HUES64 (cell line): ENCODE measurements around the gene PIK3R2.

Experiments
- H3K27ac ChIP-seq: 2 replicates; pipeline ENCODE4 v1.7.0; 2013; ENCODE audit warnings: low read depth, low read length, inconsistent platforms
- H3K27me3 ChIP-seq: 2 replicates; pipeline ENCODE4 v1.6.1; 2013; ENCODE audit warnings: mild to moderate bottlenecking, low read length; ENCODE audit not compliant: insufficient read depth
- H3K36me3 ChIP-seq: 2 replicates; pipeline ENCODE4 v1.6.1; 2013; ENCODE audit warnings: mild to moderate bottlenecking, low read length; ENCODE audit not compliant: insufficient read depth
- H3K4me1 ChIP-seq: 2 replicates; pipeline ENCODE4 v1.6.1; 2013; ENCODE audit warnings: mild to moderate bottlenecking, low read length, moderate library complexity; ENCODE audit not compliant: insufficient read depth
- H3K4me3 ChIP-seq: 2 replicates; pipeline ENCODE4 v1.5.1; 2013; ENCODE audit warnings: mild to moderate bottlenecking, low read length, moderate library complexity
- H3K9ac ChIP-seq: 2 replicates; pipeline ENCODE4 v1.6.1; 2013; ENCODE audit warnings: mild to moderate bottlenecking, low read depth, low read length
- H3K9me3 ChIP-seq: 2 replicates; pipeline ENCODE4 v1.6.1; 2013; ENCODE audit warnings: low read depth, low read length; ENCODE audit not compliant: insufficient read depth
- WGBS: fragments of 150-250, 120-280 bp; methylation state at CpG from one replicate; pipeline ENCODE4 v1.1.7; 2013; ENCODE audit warnings: missing lambda C conversion rate; 5-methylcytosine and 5-hydroxymethylcytosine counted together

Gene PIK3R2

GRCh38 chr19:18173572-18174288 lies 20.8 kb downstream of the PIK3R2 start, which contains the start of gene IFI30:
TSS of gene IFI30 (plus strand) at chr19:18173813. CDS start at chr19:18173842, 29 bp downstream.
- Histone ChIP-seq H3K9ac (peak within 1 kb of the TSS; percentile 13), H3K36me3 (peaks cover 13% of the 10 kb centered on the region), H3K27ac (no peak within 1 kb of the TSS), H3K4me3 (peak within 1 kb of the TSS; percentile 61), H3K27me3 (peaks cover 20% of the 10 kb centered on the region), H3K4me1 (no peaks in the 10 kb centered on the region), H3K9me3 (no peaks in the 10 kb centered on the region)
- 2% methylated on average over 47 of the region's 47 CpGs for WGBS

GRCh38 chr19:18174983-18175382 lies 22.0 kb downstream of the PIK3R2 start:
- H3K27ac ChIP-seq: no peak overlapping the region
- WGBS: 92% methylated on average over 11 of the region's 11 CpGs
- peaks cover 20% of the 10 kb centered on the region for H3K27me3 ChIP-seq
- no peaks in the 10 kb centered on the region for H3K9me3 ChIP-seq
- H3K9ac ChIP-seq: no peak overlapping the region
- H3K4me1 ChIP-seq: no peaks in the 10 kb centered on the region
- no peak overlapping the region for H3K4me3 ChIP-seq
- H3K36me3 ChIP-seq: 0 out of 2 replicates have a peak, but pooled peaks cover 3% of the 10 kb centered on the region

- H3K36me3 ChIP-seq: no peaks in the 10 kb centered on the region
- H3K9ac ChIP-seq: no peak overlapping the region
- peaks cover 20% of the 10 kb centered on the region for H3K27me3 ChIP-seq
- no peaks in the 10 kb centered on the region for H3K9me3 ChIP-seq
- no peak overlapping the region for H3K4me3 ChIP-seq
- WGBS: 90% methylated on average over 19 of the region's 19 CpGs
- H3K27ac ChIP-seq: no peak overlapping the region
- H3K4me1 ChIP-seq: no peaks in the 10 kb centered on the region
Observed at GRCh38 chr19:18176367-18177310, 23.7 kb downstream of the PIK3R2 start.

GRCh38 chr19:18179957-18180356 lies 27.0 kb downstream of the PIK3R2 start:
- H3K4me1 ChIP-seq: no peaks in the 10 kb centered on the region
- no peaks in the 10 kb centered on the region for H3K9me3 ChIP-seq
- no peak overlapping the region for H3K27ac ChIP-seq
- no peaks in the 10 kb centered on the region for H3K36me3 ChIP-seq
- H3K4me3 ChIP-seq: no peak overlapping the region
- WGBS: 83% methylated on average over 4 of the region's 5 CpGs
- H3K9ac ChIP-seq: no peak overlapping the region
- H3K27me3 ChIP-seq: peaks cover 6% of the 10 kb centered on the region

- no peak overlapping the region for H3K4me3 ChIP-seq
Observed at GRCh38 chr19:18183529-18183928, 30.6 kb downstream of the PIK3R2 start.

GRCh38 chr19:18185538-18185937 lies 32.6 kb downstream of the PIK3R2 start:
- Histone ChIP-seq H3K9ac (no peak overlapping the region), H3K4me1 (no peaks in the 10 kb centered on the region), H3K27me3 (no peaks in the 10 kb centered on the region), H3K36me3 (no peaks in the 10 kb centered on the region), H3K9me3 (no peaks in the 10 kb centered on the region), H3K4me3 (no peak overlapping the region), H3K27ac (no peak overlapping the region; the same call in 1 of the 2 replicates)
- WGBS: 31% methylated on average over 6 of the region's 6 CpGs

More at GRCh38 chr19:18183529-18183928, 30.6 kb downstream of the PIK3R2 start:
- no peaks in the 10 kb centered on the region for H3K4me1 ChIP-seq
- no peaks in the 10 kb centered on the region for H3K27me3 ChIP-seq
- no peaks in the 10 kb centered on the region for H3K36me3 ChIP-seq
- H3K9me3 ChIP-seq: no peaks in the 10 kb centered on the region
- H3K27ac ChIP-seq: no peak overlapping the region
- H3K9ac ChIP-seq: no peak overlapping the region

GRCh38 chr19:18190278-18190677 lies 37.3 kb downstream of the PIK3R2 start:
- H3K4me3 ChIP-seq: no peak overlapping the region
- H3K27ac ChIP-seq: no peak overlapping the region
- peaks cover 4% of the 10 kb centered on the region; the same call in 1 of the 2 replicates for H3K36me3 ChIP-seq
- no peaks in the 10 kb centered on the region for H3K27me3 ChIP-seq
- no peaks in the 10 kb centered on the region for H3K9me3 ChIP-seq
- 96% methylated on average over 4 of the region's 4 CpGs for WGBS
- peaks cover 10% of the 10 kb centered on the region for H3K4me1 ChIP-seq
- H3K9ac ChIP-seq: no peak overlapping the region

- Histone ChIP-seq H3K36me3 (peaks cover 16% of the 10 kb centered on the region), H3K9me3 (no peaks in the 10 kb centered on the region), H3K9ac (no peak overlapping the region), H3K27me3 (no peaks in the 10 kb centered on the region), H3K4me3 (no peak overlapping the region; the same call in 1 of the 2 replicates), H3K4me1 (peaks cover 10% of the 10 kb centered on the region), H3K27ac (no peak overlapping the region; the same call in 1 of the 2 replicates)
- WGBS: 91% methylated on average over 5 of the region's 5 CpGs
Observed at GRCh38 chr19:18191640-18192062, 38.7 kb downstream of the PIK3R2 start.

GRCh38 chr19:18192673-18193387 lies 39.9 kb downstream of the PIK3R2 start, which contains the start of gene MPV17L2:
TSS of gene MPV17L2 (plus strand) at chr19:18193218. CDS start at chr19:18193282, 64 bp downstream.
- Histone ChIP-seq H3K4me3 (peak within 1 kb of the TSS; percentile 81), H3K27me3 (no peaks in the 10 kb centered on the region)
- under 1% methylated on average over 74 of the region's 74 CpGs for WGBS

GRCh38 chr19:18193388-18194180 lies 40.6 kb downstream of the PIK3R2 start:
- peak overlapping the region; percentile 81 for H3K4me3 ChIP-seq
- peaks cover 30% of the 10 kb centered on the region for H3K36me3 ChIP-seq
- peaks cover 10% of the 10 kb centered on the region for H3K4me1 ChIP-seq
- peak overlapping the region; percentile 60 for H3K27ac ChIP-seq
- 6% methylated on average over 46 of the region's 46 CpGs for WGBS
- H3K9ac ChIP-seq: peak overlapping the region; percentile 67
- no peaks in the 10 kb centered on the region for H3K9me3 ChIP-seq
- no peaks in the 10 kb centered on the region for H3K27me3 ChIP-seq

More at GRCh38 chr19:18192673-18193387, 39.9 kb downstream of the PIK3R2 start, which contains the start of gene MPV17L2:
- Histone ChIP-seq H3K27ac (peak within 1 kb of the TSS; percentile 60), H3K36me3 (peaks cover 22% of the 10 kb centered on the region), H3K9me3 (no peaks in the 10 kb centered on the region), H3K4me1 (peaks cover 10% of the 10 kb centered on the region), H3K9ac (peak within 1 kb of the TSS; percentile 67)
